Trophoblast cell (in vitro differentiated cells and primary cell): ENCODE measurements around the gene CDKL2.

ENCODE experiments used
- DNase-seq, 2 donors: peaks; one replicate each; pipeline ENCODE4 v3.0.0-alpha.2; 2016
- H2AFZ ChIP-seq: 2 replicates; pipeline ENCODE4 v1.6.1; 2013; ENCODE audit warnings: low read length, moderate library complexity, mild to moderate bottlenecking; ENCODE audit not compliant: insufficient read depth, poor library complexity
- H2AK5ac ChIP-seq: 2 replicates; pipeline ENCODE4 v1.6.1; 2013; ENCODE audit warnings: mild to moderate bottlenecking, low read length
- H2BK120ac ChIP-seq: 2 replicates; pipeline ENCODE4 v1.6.1; 2013; ENCODE audit warnings: low read length, mild to moderate bottlenecking, moderate library complexity; ENCODE audit not compliant: insufficient read depth, poor library complexity
- H2BK12ac ChIP-seq: 2 replicates; pipeline ENCODE4 v1.6.1; 2013; ENCODE audit warnings: mild to moderate bottlenecking, low read length, moderate library complexity
- H2BK5ac ChIP-seq: 2 replicates; pipeline ENCODE4 v1.6.1; 2013; ENCODE audit warnings: low read length, low read depth, moderate library complexity, mild to moderate bottlenecking; ENCODE audit not compliant: poor library complexity
- H3K14ac ChIP-seq: 2 replicates; pipeline ENCODE4 v1.6.1; 2013; ENCODE audit warnings: mild to moderate bottlenecking, low read length
- H3K18ac ChIP-seq: 2 replicates; pipeline ENCODE4 v1.6.1; 2013; ENCODE audit warnings: mild to moderate bottlenecking, low read length
- H3K23ac ChIP-seq: 2 replicates; pipeline ENCODE4 v1.6.1; 2013; ENCODE audit warnings: low read length
- H3K27ac ChIP-seq: 2 replicates; pipeline ENCODE4 v1.5.1; 2013; ENCODE audit warnings: low read depth, mild to moderate bottlenecking, inconsistent platforms, low read length, moderate library complexity
- H3K27me3 ChIP-seq: 2 replicates; pipeline ENCODE4 v1.6.1; 2013; ENCODE audit warnings: inconsistent platforms, mild to moderate bottlenecking, low read length, moderate library complexity; ENCODE audit not compliant: insufficient read depth
- H3K36me3 ChIP-seq, 2 experiments: 1 replicate in 1 of 2; 2 replicates in 1 of 2; pipeline ENCODE4 v1.6.1; 2013; ENCODE audit warnings: low read length in 2 of 2, mild to moderate bottlenecking in 2 of 2, moderate library complexity in 1 of 2; ENCODE audit not compliant: insufficient read depth in 2 of 2, control insufficient read depth in 1 of 2
- H3K4ac ChIP-seq: 2 replicates; pipeline ENCODE4 v1.6.1; 2013; ENCODE audit warnings: low read depth, mild to moderate bottlenecking, low read length, moderate library complexity
- H3K4me1 ChIP-seq, 2 experiments: 1 replicate in 1 of 2; 2 replicates in 1 of 2; pipeline ENCODE4 v1.6.1; 2013; ENCODE audit warnings: low read length in 2 of 2, mild to moderate bottlenecking in 2 of 2, moderate library complexity in 1 of 2; ENCODE audit not compliant: insufficient read depth in 2 of 2, control insufficient read depth in 1 of 2
- H3K4me2 ChIP-seq: 2 replicates; pipeline ENCODE4 v1.6.1; 2013; ENCODE audit warnings: inconsistent platforms, mild to moderate bottlenecking, low read length, moderate library complexity
- H3K4me3 ChIP-seq: 2 replicates; pipeline ENCODE4 v1.5.1; 2013; ENCODE audit warnings: mild to moderate bottlenecking, low read depth, low read length, inconsistent platforms
- H3K79me1 ChIP-seq: one replicate; pipeline ENCODE4 v1.6.1; 2013; ENCODE audit warnings: low read length
- H3K79me2 ChIP-seq: 2 replicates; pipeline ENCODE4 v1.6.1; 2013; ENCODE audit warnings: low read length, mild to moderate bottlenecking; ENCODE audit not compliant: control insufficient read depth, insufficient read depth, poor library complexity
- H3K9ac ChIP-seq: 2 replicates; pipeline ENCODE4 v1.6.1; 2013; ENCODE audit warnings: mild to moderate bottlenecking, low read length
- H3K9me3 ChIP-seq: 2 replicates; pipeline ENCODE4 v1.6.1; 2013; ENCODE audit warnings: low read depth, mild to moderate bottlenecking, control low read depth, inconsistent platforms, low read length; ENCODE audit not compliant: insufficient read depth
- H4K12ac ChIP-seq: 2 replicates; pipeline ENCODE4 v1.6.1; 2013; ENCODE audit warnings: low read depth, mild to moderate bottlenecking, low read length, moderate library complexity
- H4K8ac ChIP-seq: 2 replicates; pipeline ENCODE4 v1.6.1; 2013; ENCODE audit warnings: low read depth, mild to moderate bottlenecking, low read length, moderate library complexity
- H4K91ac ChIP-seq: one replicate; pipeline ENCODE4 v1.6.1; 2013; ENCODE audit warnings: low read depth, mild to moderate bottlenecking, low read length, moderate library complexity
- WGBS: extraction: QIAGEN DNeasy Blood & Tissue Kit; methylation state at CpG from one replicate; pipeline ENCODE4 v1.1.7; 2013; ENCODE audit warnings: missing lambda C conversion rate; ENCODE audit not compliant: insufficient read length, insufficient coverage; ENCODE audit errors: extremely low coverage; 5-methylcytosine and 5-hydroxymethylcytosine counted together

CDKL2 gene

DNA sequence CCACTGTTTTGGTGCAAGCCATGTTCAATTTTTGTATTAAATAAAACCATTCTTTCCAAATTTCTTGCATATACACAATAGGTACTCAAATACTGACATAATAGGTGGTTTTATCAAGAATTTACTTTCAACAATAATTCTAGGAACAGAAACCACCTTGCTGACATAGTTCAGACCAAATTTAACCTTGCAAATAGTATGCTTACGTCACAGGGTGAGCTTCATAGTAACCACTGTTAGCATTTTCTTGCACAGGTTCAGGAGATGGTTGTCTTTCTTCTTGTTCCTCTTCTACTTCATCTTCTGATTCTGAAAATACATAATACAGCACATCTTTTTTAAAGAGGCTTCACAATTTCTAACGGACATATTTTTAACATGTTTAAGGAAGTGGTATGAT, 25.2 kb upstream of the CDKL2 start:
- Histone ChIP-seq H2BK5ac (no peak overlapping the region), H3K4me1 (no peaks in the 10 kb centered on the region), H3K27ac (no peak overlapping the region), H2BK12ac (no peak overlapping the region), H3K4ac (no peak overlapping the region), H2BK120ac (no peak overlapping the region), H3K4me3 (no peak overlapping the region), H3K27me3 (no peaks in the 10 kb centered on the region), H2AFZ (no peak overlapping the region), H3K9me3 (no peaks in the 10 kb centered on the region), H4K12ac (no peak overlapping the region), H3K14ac (no peak overlapping the region), H3K23ac (no peak overlapping the region), H4K91ac (no peak overlapping the region), H3K4me2 (no peak overlapping the region), H3K9ac (no peak overlapping the region), H3K79me2 (no peaks in the 10 kb centered on the region), H3K79me1 (no peaks in the 10 kb centered on the region), H3K36me3 (peaks cover 3 to 6% of the 10 kb centered on the region in 2 experiments), H4K8ac (no peak overlapping the region), H2AK5ac (no peak overlapping the region), H3K18ac (no peak overlapping the region)
- DNase-seq: no peak
- no CpG with 5 or more reads among the region's 2 CpGs for WGBS

DNA sequence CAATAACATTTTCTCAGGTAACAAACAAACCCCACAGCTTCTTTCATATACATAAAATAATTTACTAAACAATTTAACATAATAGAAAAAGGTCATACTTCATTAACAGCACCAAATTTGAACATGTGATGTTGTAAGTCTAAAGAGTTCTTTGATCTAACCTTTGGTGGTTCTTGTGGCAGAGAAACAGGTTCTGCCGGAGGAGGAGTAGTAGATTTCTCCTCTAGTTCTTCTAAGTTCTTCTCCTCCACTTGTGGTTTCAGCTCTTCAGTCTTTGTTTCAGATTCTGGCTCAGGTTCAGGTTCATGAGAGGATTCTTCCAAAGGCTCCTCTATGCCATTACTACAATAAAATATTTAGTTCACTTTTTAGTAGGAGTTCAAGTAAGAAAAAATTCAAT, 24.6 kb upstream of the CDKL2 start:
- Histone ChIP-seq H3K79me1 (no peaks in the 10 kb centered on the region), H3K36me3 (peaks cover 3 to 6% of the 10 kb centered on the region in 2 experiments), H3K14ac (no peak overlapping the region), H3K23ac (no peak overlapping the region), H2AFZ (no peak overlapping the region), H3K4me1 (no peaks in the 10 kb centered on the region), H3K4me3 (no peak overlapping the region), H2BK120ac (no peak overlapping the region), H3K4ac (no peak overlapping the region), H2BK5ac (no peak overlapping the region), H2AK5ac (no peak overlapping the region), H3K18ac (no peak overlapping the region), H3K4me2 (no peak overlapping the region), H4K12ac (no peak overlapping the region), H4K8ac (no peak overlapping the region), H2BK12ac (no peak overlapping the region), H4K91ac (no peak overlapping the region), H3K79me2 (no peaks in the 10 kb centered on the region), H3K27me3 (no peaks in the 10 kb centered on the region), H3K9ac (no peak overlapping the region), H3K9me3 (no peaks in the 10 kb centered on the region), H3K27ac (no peak overlapping the region)
- no CpG with 5 or more reads among the region's 1 CpG for WGBS
- no peak for DNase-seq

GRCh38 chr4:75653845-75654503, 23.6 kb upstream of the CDKL2 start:
- Histone ChIP-seq H3K36me3 (peaks cover 3 to 6% of the 10 kb centered on the region in 2 experiments), H3K4me2 (no peak overlapping the region), H4K8ac (no peak overlapping the region), H3K4me3 (no peak overlapping the region), H2BK120ac (no peak overlapping the region), H3K23ac (no peak overlapping the region), H3K9me3 (no peaks in the 10 kb centered on the region), H2BK5ac (no peak overlapping the region), H3K4me1 (no peaks in the 10 kb centered on the region), H3K79me1 (no peaks in the 10 kb centered on the region), H2AFZ (no peak overlapping the region), H4K12ac (no peak overlapping the region), H3K14ac (no peak overlapping the region), H3K79me2 (no peaks in the 10 kb centered on the region), H3K18ac (no peak overlapping the region), H2BK12ac (no peak overlapping the region), H4K91ac (no peak overlapping the region), H3K27me3 (no peaks in the 10 kb centered on the region), H3K9ac (no peak overlapping the region), H3K27ac (no peak overlapping the region), H2AK5ac (no peak overlapping the region), H3K4ac (no peak overlapping the region)
- no CpG with 5 or more reads among the region's 2 CpGs for WGBS
- DNase-seq: peak; percentile 6 to 60

GRCh38 chr4:75644095-75644494, 13.8 kb upstream of the CDKL2 start:
- no peak overlapping the region for H3K4me2 ChIP-seq
- H3K79me2 ChIP-seq: no peaks in the 10 kb centered on the region
- H3K27ac ChIP-seq: no peak overlapping the region
- no peak overlapping the region for H2BK12ac ChIP-seq
- no peak overlapping the region for H3K4me3 ChIP-seq
- no peak overlapping the region for H2AFZ ChIP-seq
- WGBS: no CpG with 5 or more reads among the region's 4 CpGs
- H2BK120ac ChIP-seq: no peak overlapping the region
- peaks cover 14 to 22% of the 10 kb centered on the region in 2 experiments for H3K36me3 ChIP-seq
- H3K4me1 ChIP-seq: no peaks in the 10 kb centered on the region
- no peak overlapping the region for H2AK5ac ChIP-seq
- no peaks in the 10 kb centered on the region for H3K27me3 ChIP-seq
- no peak overlapping the region for H4K91ac ChIP-seq
- no peak overlapping the region for H3K18ac ChIP-seq
- DNase-seq: no peak
- H4K8ac ChIP-seq: no peak overlapping the region
- no peak overlapping the region for H3K9ac ChIP-seq
- H3K4ac ChIP-seq: no peak overlapping the region
- no peak overlapping the region for H3K14ac ChIP-seq
- no peak overlapping the region for H3K23ac ChIP-seq
- H3K9me3 ChIP-seq: no peaks in the 10 kb centered on the region
- H4K12ac ChIP-seq: no peak overlapping the region
- no peaks in the 10 kb centered on the region for H3K79me1 ChIP-seq
- no peak overlapping the region for H2BK5ac ChIP-seq
